Skeletal muscle satellite cell (primary cell): ENCODE data around the gene HDAC10.
A peak's percentile ranks its signal among the peaks of the same experiment; 100 is the strongest.

Source experiments
- H3K27me3 ChIP-seq: 2 replicates; pipeline ENCODE4 v1.7.0; 2013; ENCODE audit warnings: low read length; ENCODE audit not compliant: control insufficient read depth, insufficient read depth
- H3K36me3 ChIP-seq: 2 replicates; pipeline ENCODE4 v1.7.0; 2013; ENCODE audit warnings: mild to moderate bottlenecking, control low read depth, low read length; ENCODE audit not compliant: insufficient read depth
- H3K4me1 ChIP-seq: 2 replicates; pipeline ENCODE4 v1.7.0; 2013; ENCODE audit warnings: low read length; ENCODE audit not compliant: control insufficient read depth, insufficient read depth
- H3K4me2 ChIP-seq: 2 replicates; pipeline ENCODE4 v1.7.0; 2013; ENCODE audit warnings: mild to moderate bottlenecking, low read length
- H3K4me3 ChIP-seq: 2 replicates; pipeline ENCODE4 v1.7.0; 2013; ENCODE audit warnings: low read length
- H3K9ac ChIP-seq: 2 replicates; pipeline ENCODE4 v1.7.0; 2013; ENCODE audit warnings: mild to moderate bottlenecking, low read depth, low read length, moderate library complexity
- H3K9me3 ChIP-seq: replicated peaks from 2 replicates; pipeline ENCODE4 v1.7.0; 2013; ENCODE audit warnings: mild to moderate bottlenecking, control low read depth, low read length

Gene HDAC10

DNA sequence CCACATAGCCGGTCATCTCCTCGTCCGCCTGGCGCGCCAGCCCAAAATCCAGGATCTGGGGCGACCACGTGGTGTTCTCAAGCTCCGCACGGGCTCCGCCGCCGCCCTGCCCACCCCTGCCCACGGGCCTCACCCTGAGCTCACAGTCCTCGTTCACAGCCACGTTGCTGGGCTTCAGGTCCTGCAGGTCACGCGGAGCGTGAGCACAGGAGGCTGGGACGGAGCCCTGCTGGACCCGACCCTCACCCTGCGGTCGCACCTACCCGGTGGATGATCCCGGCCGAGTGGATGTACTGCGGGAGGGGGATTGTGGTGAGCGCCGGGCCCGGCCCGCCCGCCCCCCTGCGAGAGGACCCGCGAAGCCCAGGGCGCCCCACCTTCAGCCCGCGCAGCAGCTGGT is 15.9 kb upstream of the HDAC10 start:
- H3K9me3 ChIP-seq = no peaks in the 10 kb centered on the region
- H3K4me1 ChIP-seq = peaks cover 37% of the 10 kb centered on the region
- H3K27me3 ChIP-seq = no peaks in the 10 kb centered on the region
- H3K4me3 ChIP-seq = peak overlapping the region; percentile 24
- no peak overlapping the region for H3K9ac ChIP-seq
- no peaks in the 10 kb centered on the region for H3K36me3 ChIP-seq
- peak overlapping the region; percentile 79 for H3K4me2 ChIP-seq

DNA sequence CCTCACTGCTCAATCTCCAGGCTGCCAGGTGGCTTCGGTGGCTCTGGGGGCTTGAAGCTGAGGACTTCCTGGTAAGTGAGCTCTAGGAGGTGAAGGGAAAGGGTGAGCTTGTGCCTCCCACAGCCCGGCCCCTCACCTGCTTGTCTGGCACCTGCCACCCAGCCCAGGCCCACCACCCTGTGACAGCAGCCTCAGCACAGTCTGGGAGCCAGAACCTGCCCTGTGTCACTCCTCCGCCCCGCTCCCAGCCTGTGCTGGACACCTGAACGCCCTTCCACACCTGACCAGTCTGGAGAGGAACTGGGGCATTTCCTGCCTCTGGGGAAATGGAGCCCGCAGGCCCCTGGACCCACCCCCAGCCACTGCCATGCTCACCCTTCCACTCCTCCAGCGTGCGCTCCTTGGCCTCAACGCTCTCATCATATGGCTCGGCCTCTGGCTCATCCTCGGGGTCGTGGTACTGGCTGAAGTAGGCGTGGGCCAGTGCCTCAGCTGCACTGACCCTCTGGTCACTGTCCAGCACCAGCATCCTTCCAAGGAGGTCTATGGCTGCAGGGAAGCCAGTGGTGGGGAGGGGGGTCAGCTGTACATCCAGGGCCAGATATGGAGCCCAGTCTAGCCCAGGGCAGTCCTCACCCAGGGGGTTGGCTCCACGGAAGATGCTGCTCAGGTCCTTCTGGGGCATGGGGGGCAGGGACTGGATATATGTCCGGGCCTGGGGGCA is 14.0 kb upstream of the HDAC10 start:
- Histone ChIP-seq H3K27me3 (no peaks in the 10 kb centered on the region), H3K9ac (no peak overlapping the region), H3K4me1 (peaks cover 33% of the 10 kb centered on the region), H3K9me3 (no peaks in the 10 kb centered on the region), H3K36me3 (no peaks in the 10 kb centered on the region), H3K4me3 (no peak overlapping the region), H3K4me2 (no peak overlapping the region)

DNA sequence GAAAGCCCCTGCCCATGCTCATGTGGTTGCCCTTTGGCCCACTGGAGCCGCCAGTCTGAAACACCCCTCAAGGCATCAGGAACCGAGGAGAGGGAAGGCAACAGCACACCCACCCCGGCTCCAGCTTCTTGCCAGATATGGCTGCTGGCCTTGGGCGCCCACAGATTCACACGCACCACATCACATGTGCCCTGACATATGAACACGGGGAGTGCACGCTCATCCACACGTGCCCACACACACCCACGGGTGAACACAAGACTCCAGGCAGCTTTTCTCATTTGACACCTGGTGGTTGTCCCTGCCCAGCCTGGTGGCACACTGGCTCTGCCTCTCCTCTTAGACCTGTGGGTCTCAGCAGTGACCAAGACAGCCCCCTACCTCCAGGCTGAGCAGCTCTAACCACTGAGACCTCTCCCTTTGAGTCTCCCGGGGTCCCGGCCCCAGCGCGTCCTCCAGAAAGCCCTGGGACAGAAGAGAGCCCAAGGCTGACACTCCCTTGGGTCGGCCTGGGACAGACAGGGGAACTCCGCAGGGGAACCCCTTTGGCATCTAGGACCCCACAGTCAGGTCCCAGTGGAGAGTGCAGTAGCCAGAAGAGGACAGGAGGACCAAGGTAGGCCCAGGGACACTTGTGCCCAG is 13.2 kb upstream of the HDAC10 start:
- H3K4me2 ChIP-seq = no peak overlapping the region
- H3K4me3 ChIP-seq = no peak overlapping the region
- H3K9ac ChIP-seq = no peak overlapping the region
- no peaks in the 10 kb centered on the region for H3K27me3 ChIP-seq
- H3K36me3 ChIP-seq = no peaks in the 10 kb centered on the region
- no peaks in the 10 kb centered on the region for H3K9me3 ChIP-seq
- peaks cover 38% of the 10 kb centered on the region for H3K4me1 ChIP-seq

GRCh38 chr22:50262973-50263617 is 12.0 kb upstream of the HDAC10 start:
- Histone ChIP-seq H3K9me3 (no peaks in the 10 kb centered on the region), H3K4me3 (no peak overlapping the region), H3K36me3 (no peaks in the 10 kb centered on the region), H3K9ac (no peak overlapping the region), H3K4me1 (peaks cover 43% of the 10 kb centered on the region), H3K27me3 (no peaks in the 10 kb centered on the region), H3K4me2 (no peak overlapping the region)

DNA sequence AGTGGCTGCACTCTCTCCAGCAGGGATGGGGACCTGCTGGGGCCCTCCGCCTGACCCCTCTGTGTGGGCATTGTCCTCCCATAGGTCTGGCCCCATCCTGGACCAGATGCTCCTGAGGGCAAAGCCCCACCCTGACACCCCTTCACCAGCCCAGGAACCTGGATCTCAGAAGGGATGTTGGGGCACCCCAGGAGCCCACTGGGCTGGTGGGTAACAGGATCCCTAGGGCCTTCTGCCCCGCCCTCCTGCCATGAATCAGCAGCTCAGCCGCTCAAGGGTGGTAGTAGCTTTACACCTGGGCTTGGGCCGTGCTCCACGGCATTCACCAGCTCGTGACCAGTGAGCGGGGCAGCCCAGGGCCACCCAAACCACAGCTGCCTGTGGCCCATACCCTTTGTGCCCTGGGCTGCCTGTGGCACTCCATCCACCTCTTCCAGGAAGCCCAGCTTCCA is 11.4 kb upstream of the HDAC10 start:
- H3K4me2 ChIP-seq = no peak overlapping the region
- no peak overlapping the region for H3K9ac ChIP-seq
- peaks cover 3% of the 10 kb centered on the region for H3K36me3 ChIP-seq
- H3K4me1 ChIP-seq = peaks cover 38% of the 10 kb centered on the region
- H3K9me3 ChIP-seq = no peaks in the 10 kb centered on the region
- H3K27me3 ChIP-seq = no peaks in the 10 kb centered on the region
- no peak overlapping the region for H3K4me3 ChIP-seq

- no peaks in the 10 kb centered on the region for H3K27me3 ChIP-seq
- peaks cover 34% of the 10 kb centered on the region for H3K4me1 ChIP-seq
- H3K4me3 ChIP-seq = peak within 1 kb of the TSS; percentile 78
- peak within 1 kb of the TSS; percentile 84 for H3K9ac ChIP-seq
- peaks cover 3% of the 10 kb centered on the region for H3K36me3 ChIP-seq
- no peaks in the 10 kb centered on the region for H3K9me3 ChIP-seq
- peak within 1 kb of the TSS; percentile 94 for H3K4me2 ChIP-seq
Measured at GRCh38 chr22:50261615-50262459, 10.8 kb upstream of the HDAC10 start, which contains the start of gene MAPK12. TSS of gene MAPK12 (minus strand) at chr22:50261683. CDS start at chr22:50261509, 174 bp downstream.

DNA sequence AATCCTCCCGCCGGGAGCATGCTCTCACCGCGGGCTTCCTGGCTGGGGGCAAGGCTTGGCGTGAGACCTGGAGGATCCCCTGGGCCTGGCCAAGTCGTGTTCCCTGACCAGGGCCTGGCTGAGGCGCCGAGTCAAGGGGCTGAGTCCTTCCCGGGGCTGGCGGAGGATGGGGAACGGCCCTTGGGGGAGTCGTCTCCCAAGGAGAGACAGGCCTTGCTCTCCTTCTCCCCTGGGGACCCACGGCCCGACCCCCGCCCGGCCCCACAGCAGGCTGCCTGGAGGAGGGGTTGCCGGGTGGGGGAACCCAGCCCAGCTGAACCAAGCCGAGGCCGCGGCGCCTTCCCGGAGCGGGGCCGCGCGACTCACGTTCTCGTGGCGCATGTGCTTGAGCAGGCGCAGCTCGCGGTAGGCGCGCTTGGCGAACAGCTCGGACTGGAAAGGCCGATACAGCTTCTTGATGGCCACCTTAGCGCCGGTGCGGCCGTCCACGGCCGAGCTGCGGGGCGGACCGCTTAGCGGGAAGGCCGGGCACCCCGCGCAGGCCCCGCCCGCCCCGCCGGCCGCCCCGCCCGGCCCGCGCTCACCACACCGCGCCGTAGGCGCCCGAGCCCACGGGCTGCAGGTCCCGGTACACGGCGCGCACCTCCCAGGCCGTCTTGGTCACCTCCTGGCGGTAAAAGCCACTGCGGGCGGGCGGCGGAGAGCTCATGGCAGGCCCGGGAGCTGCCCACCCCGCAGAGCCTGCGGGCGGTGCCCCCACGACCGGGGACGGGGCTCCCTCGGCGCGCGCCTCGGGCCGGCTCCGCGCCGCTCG is 9.9 kb upstream of the HDAC10 start:
- Histone ChIP-seq H3K4me1 (peaks cover 34% of the 10 kb centered on the region), H3K4me2 (peak overlapping the region; percentile 94), H3K27me3 (no peaks in the 10 kb centered on the region), H3K9ac (peak overlapping the region; percentile 84), H3K36me3 (peaks cover 7% of the 10 kb centered on the region), H3K9me3 (no peaks in the 10 kb centered on the region), H3K4me3 (peak overlapping the region; percentile 78)

DNA sequence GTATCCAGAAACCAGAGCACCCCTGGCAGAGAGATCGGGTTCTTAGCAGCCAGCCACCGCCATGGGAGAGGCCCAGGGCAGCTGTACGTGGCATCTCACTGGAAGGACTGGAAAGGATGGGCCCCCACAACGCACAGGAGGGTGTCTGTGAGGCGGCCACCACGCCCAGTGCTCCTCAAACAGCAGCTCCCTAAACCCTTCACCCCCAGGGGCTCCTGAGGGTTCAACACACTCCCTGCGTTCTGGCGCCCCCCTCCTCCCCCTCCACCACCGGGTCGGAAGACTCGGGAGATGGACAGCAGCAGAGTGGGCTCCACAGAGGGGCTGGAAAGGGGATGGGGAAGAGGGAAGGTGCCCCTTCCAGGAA is 9.4 kb upstream of the HDAC10 start:
- H3K4me2 ChIP-seq = peak overlapping the region; percentile 94
- H3K4me1 ChIP-seq = peaks cover 34% of the 10 kb centered on the region
- H3K9ac ChIP-seq = peak overlapping the region; percentile 84
- no peaks in the 10 kb centered on the region for H3K9me3 ChIP-seq
- H3K27me3 ChIP-seq = no peaks in the 10 kb centered on the region
- H3K4me3 ChIP-seq = peak overlapping the region; percentile 78
- peaks cover 11% of the 10 kb centered on the region for H3K36me3 ChIP-seq

- Histone ChIP-seq H3K27me3 (no peaks in the 10 kb centered on the region), H3K9ac (no peak overlapping the region), H3K9me3 (no peaks in the 10 kb centered on the region), H3K4me3 (no peak overlapping the region), H3K4me1 (peaks cover 34% of the 10 kb centered on the region), H3K4me2 (peak overlapping the region; percentile 29), H3K36me3 (peaks cover 17% of the 10 kb centered on the region)
Measured at GRCh38 chr22:50259302-50259701, 8.2 kb upstream of the HDAC10 start.

DNA sequence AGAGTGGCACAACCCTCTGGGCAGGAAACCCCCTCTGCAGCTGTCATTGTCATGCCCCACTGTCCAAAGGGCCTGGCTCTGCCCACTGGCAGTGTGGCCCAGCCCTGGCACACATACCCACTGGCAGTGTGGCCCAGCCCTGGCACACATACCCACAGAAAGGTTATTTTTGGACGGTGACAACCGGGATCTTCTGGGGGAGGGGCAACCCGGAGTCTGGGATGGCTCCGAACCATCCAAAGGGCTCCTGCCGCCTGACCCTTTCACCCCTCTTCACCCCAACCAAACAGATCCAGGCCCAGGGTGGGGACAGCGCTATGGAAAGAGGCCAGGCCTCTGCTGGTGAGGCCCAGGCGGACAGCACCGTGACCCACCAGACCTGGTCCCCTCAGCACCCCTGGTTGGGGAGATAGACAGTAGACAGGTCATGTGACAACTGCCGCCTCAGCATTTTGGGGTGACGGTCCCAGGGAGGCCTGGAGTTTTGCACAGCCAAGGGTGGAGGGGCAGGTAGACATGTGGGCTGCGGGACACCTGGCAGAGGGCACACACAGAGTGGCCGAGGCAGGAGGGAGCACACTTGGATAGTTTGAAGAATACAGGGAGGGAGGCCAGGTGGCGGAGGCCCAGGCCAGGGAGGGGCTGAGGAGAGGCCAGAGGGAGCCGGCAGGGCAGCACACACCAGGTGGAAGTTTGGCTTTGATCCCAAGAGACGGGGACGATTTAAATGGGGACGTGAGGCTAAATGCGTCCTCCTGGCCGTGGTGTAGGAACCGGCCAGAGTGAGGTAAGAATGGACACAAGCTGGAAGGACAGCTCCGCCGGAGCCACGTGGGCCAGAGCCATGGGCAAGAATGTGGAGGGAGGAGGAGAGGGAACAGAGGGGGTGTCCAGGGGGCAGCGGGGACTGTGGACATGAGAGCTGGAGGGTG is 7.6 kb upstream of the HDAC10 start:
- H3K27me3 ChIP-seq = no peaks in the 10 kb centered on the region
- peaks cover 17% of the 10 kb centered on the region for H3K36me3 ChIP-seq
- H3K4me1 ChIP-seq = peaks cover 34% of the 10 kb centered on the region
- H3K9me3 ChIP-seq = no peaks in the 10 kb centered on the region
- no peak overlapping the region for H3K4me3 ChIP-seq
- no peak overlapping the region for H3K9ac ChIP-seq
- peak overlapping the region; percentile 29 for H3K4me2 ChIP-seq
